Smooth muscle cell (in vitro differentiated cells): ENCODE data around the gene IFNG. TPM values are rescaled to one million over a fixed set of nuclear protein-coding genes. Genes with fewer than 3 reads are reported as not detected.

Experiments
- DNase-seq: peaks from one replicate; lab custom pipeline; 2025; ENCODE audit not compliant: unreplicated experiment; lab: John Stamatoyannopoulos, UW
- H2AFZ ChIP-seq: fragments of 200-600 bp; sonication (generic); 2 replicates; pipeline ENCODE4 v1.6.0; 2016; ENCODE audit warnings: antibody characterized with exemption, low read depth, mild to moderate bottlenecking
- H3F3A ChIP-seq: fragments of 200-600 bp; sonication (generic); 2 replicates; pipeline ENCODE4 v1.6.0; 2017; ENCODE audit warnings: antibody characterized with exemption, low read depth
- H3K27ac ChIP-seq: fragments of 200-600 bp; sonication (generic); 2 replicates; pipeline ENCODE4 v1.5.1; 2016; ENCODE audit warnings: low read depth, mild to moderate bottlenecking
- H3K27me3 ChIP-seq: fragments of 200-600 bp; sonication (generic); 2 replicates; pipeline ENCODE4 v1.6.1; 2016; ENCODE audit warnings: low read depth, mild to moderate bottlenecking
- H3K36me3 ChIP-seq: fragments of 200-600 bp; sonication (generic); 2 replicates; pipeline ENCODE4 v1.5.1; 2016; ENCODE audit warnings: low read depth
- H3K4me1 ChIP-seq: fragments of 200-600 bp; sonication (generic); 2 replicates; pipeline ENCODE4 v1.5.1; 2016; ENCODE audit warnings: low read depth
- H3K4me2 ChIP-seq: fragments of 200-600 bp; sonication (generic); 2 replicates; pipeline ENCODE4 v1.6.0; 2016; ENCODE audit warnings: mild to moderate bottlenecking
- H3K4me3 ChIP-seq: fragments of 200-600 bp; sonication (generic); 2 replicates; pipeline ENCODE4 v1.5.1; 2016; ENCODE audit warnings: mild to moderate bottlenecking
- H3K79me2 ChIP-seq: fragments of 200-600 bp; sonication (generic); 2 replicates; pipeline ENCODE4 v1.6.0; 2016; ENCODE audit warnings: low read depth, mild to moderate bottlenecking
- H3K9ac ChIP-seq: fragments of 200-600 bp; sonication (generic); 2 replicates; pipeline ENCODE4 v1.6.0; 2016; ENCODE audit warnings: low read depth
- H3K9me3 ChIP-seq: fragments of 200-600 bp; sonication (generic); replicated peaks from 2 replicates; pipeline ENCODE4 v1.5.1; 2016; ENCODE audit warnings: low read depth
- H4K20me1 ChIP-seq: fragments of 200-600 bp; sonication (generic); 2 replicates; pipeline ENCODE4 v1.6.0; 2016; ENCODE audit warnings: low read depth
- WGBS: methylation state at CpG from one replicate; pipeline ENCODE4 v1.1.7; 2016; ENCODE audit warnings: low lambda C conversion rate; 5-methylcytosine and 5-hydroxymethylcytosine counted together
- polyA plus RNA-seq: library from polyadenylated mRNA; unstranded; fragments of >200 nt; fragmentation: Nextera tagmentation; extraction: Ambion mirVana; gene quantifications from 2 replicates; pipeline ENCODE4 v1.2.1, GENCODE V29; 2016
- total RNA-seq: library from RNA; depleted of rRNA; stranded (reverse); fragments of >200 nt; gene quantifications from 2 replicates; pipeline ENCODE4 v1.2.3, GENCODE V29; 2014
- TF ChIP-seq, protein P1 (sequence below): fragments of 200-600 bp; sonication (generic); IDR thresholded peaks from 2 replicates; pipeline ENCODE4 v1.5.1; 2017; ENCODE audit warnings: borderline replicate concordance, mild to moderate bottlenecking, antibody characterized with exemption; ENCODE audit not compliant: insufficient read depth, poor library complexity, severe bottlenecking

The IFNG gene
- total and polyA plus RNA-seq, 2 experiments from 2014 or later: not detected

DNA sequence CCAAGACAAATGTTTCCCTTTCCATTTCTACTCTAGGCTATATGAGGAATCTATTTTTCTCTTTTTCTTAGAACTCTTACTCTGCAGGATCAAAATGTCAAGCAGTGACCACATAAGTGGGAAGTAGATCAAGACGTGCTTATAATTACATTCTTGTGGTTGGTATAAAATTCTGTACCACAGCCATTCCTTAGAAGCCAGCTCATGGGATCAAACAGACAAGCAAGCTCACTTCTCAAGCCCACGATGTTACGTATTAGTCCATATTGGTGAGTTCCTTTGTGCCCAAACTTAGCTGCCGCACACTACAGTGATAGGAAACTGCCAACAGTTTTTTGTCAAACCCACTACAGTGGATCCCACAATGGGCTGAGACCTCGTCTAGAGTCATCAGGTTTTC, 53.4 kb downstream of the IFNG start:
- Histone ChIP-seq H2AFZ (no peak overlapping the region), H3K4me2 (peak overlapping the region; percentile 25), H3K4me1 (no peaks in the 10 kb centered on the region), H3K4me3 (no peak overlapping the region), H3K27ac (peak overlapping the region; percentile 73), H3K9me3 (no peaks in the 10 kb centered on the region), H3K79me2 (no peaks in the 10 kb centered on the region), H4K20me1 (no peaks in the 10 kb centered on the region), H3F3A (no peaks in the 10 kb centered on the region), H3K36me3 (no peaks in the 10 kb centered on the region), H3K9ac (no peak overlapping the region), H3K27me3 (no peaks in the 10 kb centered on the region)
- 14% methylated on average over 5 of the region's 5 CpGs for WGBS
- DNase-seq: no peak
- TF ChIP-seq, protein P1, sequence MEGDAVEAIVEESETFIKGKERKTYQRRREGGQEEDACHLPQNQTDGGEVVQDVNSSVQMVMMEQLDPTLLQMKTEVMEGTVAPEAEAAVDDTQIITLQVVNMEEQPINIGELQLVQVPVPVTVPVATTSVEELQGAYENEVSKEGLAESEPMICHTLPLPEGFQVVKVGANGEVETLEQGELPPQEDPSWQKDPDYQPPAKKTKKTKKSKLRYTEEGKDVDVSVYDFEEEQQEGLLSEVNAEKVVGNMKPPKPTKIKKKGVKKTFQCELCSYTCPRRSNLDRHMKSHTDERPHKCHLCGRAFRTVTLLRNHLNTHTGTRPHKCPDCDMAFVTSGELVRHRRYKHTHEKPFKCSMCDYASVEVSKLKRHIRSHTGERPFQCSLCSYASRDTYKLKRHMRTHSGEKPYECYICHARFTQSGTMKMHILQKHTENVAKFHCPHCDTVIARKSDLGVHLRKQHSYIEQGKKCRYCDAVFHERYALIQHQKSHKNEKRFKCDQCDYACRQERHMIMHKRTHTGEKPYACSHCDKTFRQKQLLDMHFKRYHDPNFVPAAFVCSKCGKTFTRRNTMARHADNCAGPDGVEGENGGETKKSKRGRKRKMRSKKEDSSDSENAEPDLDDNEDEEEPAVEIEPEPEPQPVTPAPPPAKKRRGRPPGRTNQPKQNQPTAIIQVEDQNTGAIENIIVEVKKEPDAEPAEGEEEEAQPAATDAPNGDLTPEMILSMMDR: no peak

Other genes with a start within 250 kb of the IFNG start
- 0.49 and 0.76 TPM in 2 replicates for gene IFNG-AS1, start 170.3 kb downstream of the IFNG start, total RNA-seq
- 0.11 TPM in 1 of 2 replicates, not detected in the other for gene IFNG-AS1, start 170.3 kb downstream of the IFNG start, polyA plus RNA-seq
- gene IL26, start 66.1 kb upstream of the IFNG start, total RNA-seq: not detected in 2 replicates
- gene IL26, start 66.1 kb upstream of the IFNG start, polyA plus RNA-seq: not detected in 2 replicates
- gene IL22, start 93.9 kb upstream of the IFNG start, total RNA-seq: not detected in 2 replicates
- gene IL22, start 93.9 kb upstream of the IFNG start, polyA plus RNA-seq: not detected in 2 replicates
- 14.7 and 15.9 TPM in 2 replicates for gene MDM1, start 172.6 kb upstream of the IFNG start, total RNA-seq
- 5.4 and 6.6 TPM in 2 replicates for gene MDM1, start 172.6 kb upstream of the IFNG start, polyA plus RNA-seq